Thymus (tissue), 11 donors: ENCODE measurements around the gene PHC3. TPM values are rescaled to one million over a fixed set of nuclear protein-coding genes. Genes with fewer than 3 reads are reported as not detected.
"Not testable (repeated sequence)": the region's sequence is repeated elsewhere in the genome, so short reads cannot be mapped to it uniquely, and the experiment has no call there.

Source experiments
- DNase-seq, 9 donors: peaks; one replicate each; pipeline ENCODE4 v3.0.0-alpha.2; 2013; ENCODE audit warnings: low spot score in 9 of 9, low read depth in 6 of 9, missing footprints in 1 of 9
- H3K27ac ChIP-seq, 2 donors: one replicate each; pipeline ENCODE4 v1.5.1; 2013; ENCODE audit warnings: control low read depth in 1 of 2, low read depth in 1 of 2, low read length in 1 of 2, mild to moderate bottlenecking in 1 of 2, moderate library complexity in 1 of 2
- H3K27me3 ChIP-seq, 2 donors: one replicate each; pipeline ENCODE4 v1.5.1; 2013; ENCODE audit warnings: low read length in 1 of 2; ENCODE audit not compliant: control insufficient read depth in 2 of 2, insufficient read depth in 1 of 2
- H3K36me3 ChIP-seq, 2 donors: one replicate each; pipeline ENCODE4 v1.5.1; 2013; ENCODE audit warnings: low read length in 1 of 2, mild to moderate bottlenecking in 1 of 2, moderate library complexity in 1 of 2; ENCODE audit not compliant: control insufficient read depth in 2 of 2, insufficient read depth in 2 of 2
- H3K4me1 ChIP-seq, 2 donors: one replicate each; pipeline ENCODE4 v1.5.1; 2013; ENCODE audit warnings: low read length in 2 of 2; ENCODE audit not compliant: control insufficient read depth in 2 of 2, insufficient read depth in 2 of 2
- H3K4me3 ChIP-seq, 2 donors: one replicate each; pipeline ENCODE4 v1.5.1; 2013; ENCODE audit warnings: low read length in 2 of 2, control low read depth in 1 of 2, mild to moderate bottlenecking in 1 of 2
- H3K9me3 ChIP-seq, 2 donors: one replicate each; pipeline ENCODE4 v1.5.1; 2013; ENCODE audit warnings: low read length in 1 of 2, mild to moderate bottlenecking in 1 of 2; ENCODE audit not compliant: control insufficient read depth in 2 of 2, insufficient read depth in 1 of 2
- WGBS: extraction: QIAGEN DNeasy Blood & Tissue Kit; methylation state at CpG from one replicate; pipeline ENCODE4 v1.1.7; 2013; 5-methylcytosine and 5-hydroxymethylcytosine counted together
- polyA plus RNA-seq: library from polyadenylated mRNA; stranded (reverse); fragments of 200-250 nt; gene quantifications from one replicate; pipeline ENCODE4 v1.2.3, GENCODE V29; 2013
- total RNA-seq: library from RNA; stranded (reverse); fragments of 120-200 nt; gene quantifications from one replicate; pipeline ENCODE4 v1.2.4, GENCODE V29; 2013
- donor health status: healthy.

PHC3 gene
- total and polyA plus RNA-seq, 2 donors, result 11.7 to 21.3 TPM

GRCh38 chr3:170220871-170221270 is 39.3 kb upstream of the PHC3 start:
- no peak overlapping the region for H3K4me3 ChIP-seq
- DNase-seq, result no peak
- no peaks in the 10 kb centered on the region for H3K9me3 ChIP-seq
- 98% methylated on average over 4 of the region's 4 CpGs for WGBS
- no peak overlapping the region for H3K27ac ChIP-seq
- no peaks in the 10 kb centered on the region for H3K36me3 ChIP-seq
- H3K4me1 ChIP-seq, result peaks cover 4 to 11% of the 10 kb centered on the region in 2 donors
- H3K27me3 ChIP-seq, result no peaks in the 10 kb centered on the region

GRCh38 chr3:170219850-170220249 is 38.3 kb upstream of the PHC3 start:
- H3K27me3 ChIP-seq, result no peaks in the 10 kb centered on the region
- H3K4me3 ChIP-seq, result no peak overlapping the region
- WGBS, result 96% methylated on average over 1 of the region's 1 CpG
- no peaks in the 10 kb centered on the region for H3K36me3 ChIP-seq
- no peaks in the 10 kb centered on the region for H3K9me3 ChIP-seq
- no peak for DNase-seq
- no peak overlapping the region for H3K27ac ChIP-seq
- peaks cover 4 to 11% of the 10 kb centered on the region in 2 donors for H3K4me1 ChIP-seq

- Histone ChIP-seq H3K4me3 (no peak overlapping the region), H3K9me3 (peaks cover 0 to 4% of the 10 kb centered on the region in 2 donors), H3K4me1 (no peaks in the 10 kb centered on the region), H3K27ac (no peak overlapping the region), H3K27me3 (no peaks in the 10 kb centered on the region), H3K36me3 (no peaks in the 10 kb centered on the region)
- 95% methylated on average over 1 of the region's 1 CpG for WGBS
- DNase-seq, result no peak
These were observed 30.1 kb upstream of the PHC3 start for GRCh38 chr3:170211668-170212067.

- Histone ChIP-seq H3K27me3 (no peaks in the 10 kb centered on the region), H3K4me3 (no peak overlapping the region), H3K9me3 (peaks cover 0 to 4% of the 10 kb centered on the region in 2 donors), H3K36me3 (no peaks in the 10 kb centered on the region), H3K4me1 (no peaks in the 10 kb centered on the region), H3K27ac (no peak overlapping the region)
- WGBS, result 81% methylated on average over 6 of the region's 6 CpGs
- DNase-seq, result no peak
These were observed 26.2 kb upstream of the PHC3 start for GRCh38 chr3:170207717-170208116.

- H3K9me3 ChIP-seq, DNase-seq, H3K36me3 ChIP-seq, H3K4me1 ChIP-seq, H3K27ac ChIP-seq, H3K4me3 ChIP-seq, H3K27me3 ChIP-seq: not testable (repeated sequence)
- WGBS, result 96% methylated on average over 11 of the region's 11 CpGs
These were observed 24.7 kb upstream of the PHC3 start for GRCh38 chr3:170206164-170206762.

GRCh38 chr3:170205302-170205701 is 23.8 kb upstream of the PHC3 start:
- DNase-seq, result no peak
- 91% methylated on average over 2 of the region's 2 CpGs for whole genome bisulfite sequencing

GRCh38 chr3:170204509-170204908 is 23.0 kb upstream of the PHC3 start:
- no peak overlapping the region for H3K4me3 ChIP-seq
- no peaks in the 10 kb centered on the region for H3K27me3 ChIP-seq
- no peak for DNase-seq
- H3K4me1 ChIP-seq, result no peaks in the 10 kb centered on the region
- no peaks in the 10 kb centered on the region for H3K36me3 ChIP-seq
- H3K9me3 ChIP-seq, result no peaks in the 10 kb centered on the region
- no peak overlapping the region for H3K27ac ChIP-seq
- WGBS, result 98% methylated on average over 10 of the region's 10 CpGs

More at GRCh38 chr3:170205302-170205701, 23.8 kb upstream of the PHC3 start:
- no peaks in the 10 kb centered on the region for H3K27me3 ChIP-seq
- H3K27ac ChIP-seq, result no peak overlapping the region
- H3K4me3 ChIP-seq, result no peak overlapping the region
- no peaks in the 10 kb centered on the region for H3K36me3 ChIP-seq
- H3K9me3 ChIP-seq, result no peaks in the 10 kb centered on the region
- no peaks in the 10 kb centered on the region for H3K4me1 ChIP-seq

GRCh38 chr3:170204023-170204472 is 22.5 kb upstream of the PHC3 start:
- Histone ChIP-seq H3K4me1 (no peaks in the 10 kb centered on the region), H3K27ac (no peak overlapping the region), H3K4me3 (no peak overlapping the region), H3K27me3 (no peaks in the 10 kb centered on the region), H3K9me3 (no peaks in the 10 kb centered on the region), H3K36me3 (no peaks in the 10 kb centered on the region)
- DNase-seq, result no peak
- 97% methylated on average over 3 of the region's 3 CpGs for WGBS

GRCh38 chr3:170203457-170203856 is 21.9 kb upstream of the PHC3 start:
- Histone ChIP-seq H3K36me3 (no peaks in the 10 kb centered on the region), H3K4me1 (no peaks in the 10 kb centered on the region), H3K4me3 (no peak overlapping the region), H3K9me3 (no peaks in the 10 kb centered on the region), H3K27ac (no peak overlapping the region), H3K27me3 (no peaks in the 10 kb centered on the region)
- no peak for DNase-seq
- WGBS, result 97% methylated on average over 4 of the region's 4 CpGs
